Measurements from ENCODE around the gene ELAC1.

ELAC1 gene

GRCh38 chr18:51021226-51021965 lies 53.6 kb downstream of the ELAC1 start:
- no peak for DNase-seq

GRCh38 chr18:51025512-51025911 lies 57.7 kb downstream of the ELAC1 start:
- DNase-seq: no peak

GRCh38 chr18:51028201-51028805 lies 60.5 kb downstream of the ELAC1 start:
- no peak for DNase-seq

- peak; percentile 23 for DNase-seq
Measured at GRCh38 chr18:51029378-51029693, 61.5 kb downstream of the ELAC1 start.

GRCh38 chr18:51029694-51030536 lies 62.1 kb downstream of the ELAC1 start, which contains the start of gene SMAD4:
Gene SMAD4, plus strand, starts transcription at chr18:51030213. Its CDS starts 16,834 bp downstream, at chr18:51047047.
- DNase-seq: peak; percentile 99

- peak; percentile 72 for DNase-seq
Measured at GRCh38 chr18:51030537-51031258, 62.9 kb downstream of the ELAC1 start.

- DNase-seq: no peak
Measured at GRCh38 chr18:51032193-51032592, 64.4 kb downstream of the ELAC1 start.

- no peak for DNase-seq
Measured at GRCh38 chr18:51037230-51037629, 69.4 kb downstream of the ELAC1 start.
